Psoas muscle (tissue), 8 donors: Measurements from ENCODE around the gene MAGEA9. TPM values are rescaled to one million over a fixed set of nuclear protein-coding genes. Genes with fewer than 3 reads are reported as not detected.
"Not testable (repeated sequence)": the region's sequence is repeated elsewhere in the genome, so short reads cannot be mapped to it uniquely, and the experiment has no call there.

Experiments used
- ATAC-seq, 4 donors: fragments of 200-7000 bp; cut with Tn5 transposase; one replicate each; pipeline ENCODE4 v1.9.1; 2020; ENCODE audit warnings: moderate library complexity in 3 of 4, mild to moderate bottlenecking in 2 of 4
- DNase-seq, 2 donors: peaks; one replicate each; pipeline ENCODE4 v3.0.0-alpha.2; 2020
- H3K27ac ChIP-seq: fragments of 200-600 bp; one replicate; pipeline ENCODE4 v1.8.0; 2022
- H3K27me3 ChIP-seq, 3 donors: fragments of 200-600 bp in 1 of 3; one replicate each; pipeline versions ENCODE4 v1.6.1 to v1.8.0; 2013 to 2022; ENCODE audit warnings: low read length in 2 of 3, mild to moderate bottlenecking in 2 of 3, moderate library complexity in 1 of 3; ENCODE audit not compliant: insufficient read depth in 3 of 3
- H3K36me3 ChIP-seq, 2 donors: fragments of 200-600 bp in 1 of 2; one replicate each; pipeline versions ENCODE4 v1.6.1 to v1.8.0; 2013 to 2022; ENCODE audit warnings: low read depth in 1 of 2, mild to moderate bottlenecking in 1 of 2, moderate library complexity in 1 of 2; ENCODE audit not compliant: insufficient read depth in 1 of 2
- H3K4me1 ChIP-seq: fragments of 200-600 bp; one replicate; pipeline ENCODE4 v1.8.0; 2022
- H3K4me3 ChIP-seq: fragments of 200-600 bp; one replicate; pipeline ENCODE4 v1.8.0; 2022; ENCODE audit warnings: mild to moderate bottlenecking
- H3K9me3 ChIP-seq: fragments of 200-600 bp; one replicate; pipeline ENCODE4 v1.8.0; 2022
- WGBS, 3 donors: extraction: QIAGEN DNeasy Blood & Tissue Kit; methylation state at CpG; one replicate each; pipeline versions ENCODE4 v1.1.6 to v1.1.7; 2013; 5-methylcytosine and 5-hydroxymethylcytosine counted together
- intact Hi-C, 2 donors: fragments of 100-400 bp; cut with DNase I; formaldehyde crosslinking; loops; one replicate each; pipeline versions ENCODE4 v1.11.0 to v1.14.2; 2022
- polyA plus RNA-seq, 3 donors: library from polyadenylated mRNA; stranded (reverse); fragments of 200-250 nt; gene quantifications; one replicate each; pipeline ENCODE4 v1.2.3, GENCODE V29; 2013
- total RNA-seq, 4 donors: library from RNA; stranded (reverse); fragmentation: NEBNext Ultra II Directional in 2 of 4; extraction: Animal tissue kit (Norgen Biotek cat#: 25700) in 2 of 4; gene quantifications; one replicate each; pipeline versions ENCODE4 v1.2.1 to v1.2.4, GENCODE V29; 2021 to 2023
- TF ChIP-seq, protein P1 (sequence below): fragments of 200-600 bp; IDR thresholded peaks from one replicate; pipeline ENCODE4 v1.8.0; 2022; ENCODE audit warnings: antibody characterized with exemption
- donor health status: healthy with polysubstance abuse.
- donor health status: DM: no; HTN: no; CAD: no; lungs with moderate emphysema.
- donor health status: Bipolar disorder and iron deficiency.
- donor health status: healthy.
- donor health status: DM: yes; HTN: yes; CAD: no.
- donor health status: DM: no; HTN: no; CAD: no.
- donor health status: DM: no; HTN: no; CAD: no.
- donor health status: DM: yes; HTN: yes; CAD: no.

Gene MAGEA9
- total and polyA plus RNA-seq, 7 donors = not detected

DNA sequence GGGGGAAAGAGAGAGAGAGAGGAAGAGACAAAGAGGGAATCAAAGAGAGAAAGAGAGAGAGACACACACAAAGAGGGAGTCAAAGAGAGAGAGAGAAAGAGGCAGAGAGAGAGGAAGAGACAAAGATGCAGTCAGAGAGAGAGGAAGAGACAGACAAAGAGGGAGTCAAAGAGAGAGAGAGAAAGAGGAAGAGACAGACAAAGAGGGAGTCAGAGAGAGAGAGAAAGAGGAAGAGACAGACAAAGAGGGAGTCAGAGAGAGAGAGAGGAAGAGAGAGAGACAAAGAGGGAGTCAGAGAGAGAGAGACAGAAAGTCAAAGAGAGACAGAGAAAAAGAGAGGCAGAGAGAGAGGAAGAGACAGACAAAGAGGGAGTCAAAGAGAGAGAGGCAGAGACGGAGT lies 45.5 kb downstream of the MAGEA9 start:
- TF ChIP-seq, protein P1, sequence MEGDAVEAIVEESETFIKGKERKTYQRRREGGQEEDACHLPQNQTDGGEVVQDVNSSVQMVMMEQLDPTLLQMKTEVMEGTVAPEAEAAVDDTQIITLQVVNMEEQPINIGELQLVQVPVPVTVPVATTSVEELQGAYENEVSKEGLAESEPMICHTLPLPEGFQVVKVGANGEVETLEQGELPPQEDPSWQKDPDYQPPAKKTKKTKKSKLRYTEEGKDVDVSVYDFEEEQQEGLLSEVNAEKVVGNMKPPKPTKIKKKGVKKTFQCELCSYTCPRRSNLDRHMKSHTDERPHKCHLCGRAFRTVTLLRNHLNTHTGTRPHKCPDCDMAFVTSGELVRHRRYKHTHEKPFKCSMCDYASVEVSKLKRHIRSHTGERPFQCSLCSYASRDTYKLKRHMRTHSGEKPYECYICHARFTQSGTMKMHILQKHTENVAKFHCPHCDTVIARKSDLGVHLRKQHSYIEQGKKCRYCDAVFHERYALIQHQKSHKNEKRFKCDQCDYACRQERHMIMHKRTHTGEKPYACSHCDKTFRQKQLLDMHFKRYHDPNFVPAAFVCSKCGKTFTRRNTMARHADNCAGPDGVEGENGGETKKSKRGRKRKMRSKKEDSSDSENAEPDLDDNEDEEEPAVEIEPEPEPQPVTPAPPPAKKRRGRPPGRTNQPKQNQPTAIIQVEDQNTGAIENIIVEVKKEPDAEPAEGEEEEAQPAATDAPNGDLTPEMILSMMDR = no peak
- no peak for ATAC-seq

DNA sequence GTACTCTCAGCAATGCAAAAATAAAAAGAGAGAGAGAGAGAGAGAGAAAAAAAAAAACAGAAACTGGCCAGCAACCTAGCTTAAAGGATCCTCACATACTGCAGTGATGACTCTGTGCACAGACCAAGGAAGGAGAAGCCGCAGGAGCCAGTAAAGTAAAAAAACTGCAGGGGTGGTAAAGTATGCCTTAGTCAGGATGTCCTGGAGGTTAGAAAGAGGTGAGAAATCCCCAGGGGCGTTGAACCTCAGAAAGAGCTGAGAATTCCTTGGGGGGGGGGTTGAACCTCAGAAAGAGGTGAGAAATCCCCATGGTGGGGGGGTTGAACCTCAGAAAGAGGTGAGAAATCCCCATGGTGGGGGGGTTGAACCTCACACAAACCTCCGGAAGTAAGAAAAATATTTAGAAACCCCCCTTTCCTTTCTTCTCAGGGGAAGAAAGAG lies 48.0 kb downstream of the MAGEA9 start:
- ATAC-seq = no peak
- H3K27ac ChIP-seq = no peak overlapping the region
- intact Hi-C loops = no loop called here

More for the DNA sequence above, 45.5 kb downstream of the MAGEA9 start:
- 73 to 88% (median 85%) methylated on average over 1 of the region's 1 CpG for WGBS, 3 donors
- intact Hi-C loops = no loop called here
- Histone ChIP-seq H3K27me3 (peaks cover 0 to 12% (median 3%) of the 10 kb centered on the region in 3 donors), H3K27ac (no peak overlapping the region), H3K4me1 (no peaks in the 10 kb centered on the region), H3K9me3 (no peaks in the 10 kb centered on the region), H3K36me3 (no peaks in the 10 kb centered on the region), H3K4me3 (no peak overlapping the region)
- DNase-seq = no peak

DNA sequence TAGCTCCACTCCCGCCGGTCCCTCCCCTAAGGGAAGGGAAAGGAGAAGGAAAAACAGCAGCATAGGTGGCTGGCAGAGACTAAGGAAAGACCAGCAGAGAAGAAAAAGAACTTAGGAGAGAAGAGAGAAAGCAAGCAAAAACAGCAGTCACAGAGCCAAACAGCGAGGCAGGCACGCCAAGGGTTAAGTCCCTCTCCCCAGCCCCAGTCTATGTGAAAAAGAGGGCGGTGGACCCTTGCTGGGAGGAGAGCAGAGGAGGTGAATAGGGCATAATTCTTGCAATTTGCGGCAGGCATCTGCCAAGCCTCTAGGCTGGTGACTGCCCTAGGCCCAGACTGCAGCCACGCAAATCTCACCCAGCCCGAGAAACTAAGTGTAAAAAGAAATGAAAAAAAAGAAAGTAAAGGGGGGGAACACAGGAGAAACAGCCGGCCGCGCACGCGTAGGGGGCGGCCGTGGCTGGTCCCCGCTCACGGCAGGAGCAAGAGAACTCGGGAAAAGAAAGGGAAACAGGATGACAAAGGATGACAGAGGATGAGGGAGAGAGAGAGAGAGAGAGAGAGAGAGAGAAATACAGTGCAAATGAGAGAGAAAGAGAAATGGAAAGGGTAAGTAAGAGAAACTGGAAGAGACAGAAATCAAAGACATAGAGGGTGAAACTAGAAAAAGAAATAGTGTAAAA lies 48.6 kb downstream of the MAGEA9 start:
- no peak for DNase-seq
- H3K9me3 ChIP-seq = no peaks in the 10 kb centered on the region
- ATAC-seq = no peak
- TF ChIP-seq, protein P1 = no peak
- H3K36me3 ChIP-seq = no peaks in the 10 kb centered on the region
- no peak overlapping the region for H3K27ac ChIP-seq
- intact Hi-C loops = no loop called here
- H3K4me1 ChIP-seq = no peaks in the 10 kb centered on the region
- peaks cover 0 to 12% (median 3%) of the 10 kb centered on the region in 3 donors for H3K27me3 ChIP-seq
- 5 to 14% (median 12%) methylated on average over 18 of the region's 18 CpGs for WGBS, 3 donors
- peak overlapping the region; percentile 7 for H3K4me3 ChIP-seq

More for the DNA sequence above, 48.0 kb downstream of the MAGEA9 start:
- Histone ChIP-seq H3K4me3 (no peak overlapping the region), H3K4me1 (no peaks in the 10 kb centered on the region), H3K9me3 (no peaks in the 10 kb centered on the region), H3K27me3 (peaks cover 0 to 12% (median 3%) of the 10 kb centered on the region in 3 donors), H3K36me3 (no peaks in the 10 kb centered on the region)
- DNase-seq = no peak
- WGBS, 3 donors = 27 to 41% (median 30%) methylated on average over 3 of the region's 3 CpGs
- TF ChIP-seq, protein P1 = no peak

DNA sequence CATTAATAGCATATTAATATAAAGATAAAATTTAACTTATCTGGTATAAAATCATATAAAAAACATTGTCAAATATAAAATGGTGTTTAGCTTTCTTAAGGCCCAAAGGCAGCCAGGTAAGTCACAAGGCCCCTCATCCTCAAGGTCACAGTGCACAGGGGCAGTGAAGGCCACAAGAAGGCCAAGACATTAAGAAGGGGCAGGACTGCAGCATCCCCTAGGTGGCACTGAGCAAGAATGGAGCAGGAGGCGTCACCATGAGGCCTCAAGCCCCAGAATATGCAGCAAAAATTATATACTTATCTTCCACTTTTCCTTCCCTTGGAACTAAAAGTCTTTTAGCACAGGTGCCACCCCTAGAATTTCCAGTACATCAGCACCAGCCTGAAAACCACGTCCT lies 49.7 kb downstream of the MAGEA9 start:
- H3K36me3 ChIP-seq = no peaks in the 10 kb centered on the region
- H3K27ac ChIP-seq = no peak overlapping the region
- no peak overlapping the region for H3K4me3 ChIP-seq
- H3K9me3 ChIP-seq = no peaks in the 10 kb centered on the region
- 63 to 93% (median 87%) methylated on average over 2 of the region's 2 CpGs for WGBS, 3 donors
- TF ChIP-seq, protein P1 = no peak
- peaks cover 0 to 9% (median 0%) of the 10 kb centered on the region in 3 donors for H3K27me3 ChIP-seq
- intact Hi-C loops = no loop called here
- DNase-seq (no peak), ATAC-seq (no peak)
- H3K4me1 ChIP-seq = no peaks in the 10 kb centered on the region

DNA sequence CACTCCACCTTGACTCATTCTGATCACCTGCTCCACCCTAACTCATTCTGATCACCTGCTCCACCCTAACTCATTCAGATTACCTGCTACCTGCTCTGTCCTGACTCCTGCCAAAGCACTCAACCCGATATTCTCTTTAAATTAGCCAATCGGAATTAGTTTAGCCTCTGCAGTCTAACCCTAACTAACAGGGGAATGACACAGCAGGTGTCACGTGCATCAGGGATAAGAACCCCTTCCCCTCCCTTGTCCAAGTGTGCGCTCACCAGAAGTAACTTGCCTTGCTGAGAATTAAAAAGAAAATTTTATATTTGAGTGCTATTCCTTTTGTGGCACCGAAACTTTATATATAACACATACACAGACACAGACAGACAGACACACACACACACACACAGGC lies 55.0 kb downstream of the MAGEA9 start:
- H3K27me3 ChIP-seq, H3K4me3 ChIP-seq, H3K27ac ChIP-seq, H3K9me3 ChIP-seq, H3K4me1 ChIP-seq, DNase-seq, ATAC-seq, H3K36me3 ChIP-seq, intact Hi-C loops: not testable (repeated sequence)
- 49 to 62% (median 60%) methylated on average over 5 of the region's 5 CpGs for WGBS, 3 donors
